Smooth muscle cell of bladder (primary cell): ENCODE measurements around the gene MARK3. TPM values are rescaled to one million over a fixed set of nuclear protein-coding genes. Genes with fewer than 3 reads are reported as not detected.

Experiments
- total RNA-seq: library from RNA; depleted of rRNA; stranded (reverse); fragments of >200 nt; gene quantifications from 2 replicates; pipeline ENCODE4 v1.2.3, GENCODE V29; 2014

Gene MARK3
- total RNA-seq = 69.8 and 86.5 TPM in 2 replicates

GRCh38 chr14:103385152-103385928, at the start of gene MARK3:
Gene MARK3, plus strand, starts transcription at chr14:103385415. Its CDS starts 615 bp downstream, at chr14:103386030.

GRCh38 chr14:103522649-103523574, 137.7 kb downstream of the MARK3 start, which contains the start of gene CKB:
Gene CKB, minus strand, starts transcription at chr14:103522830. Its CDS starts 337 bp downstream, at chr14:103522493.

GRCh38 chr14:103528587-103529382, 143.6 kb downstream of the MARK3 start, which contains the start of gene TRMT61A:
Gene TRMT61A, plus strand, starts transcription at chr14:103529196. Its CDS starts 783 bp downstream, at chr14:103529979.

Other genes with a start within 250 kb of the MARK3 start
- gene EIF5, start 51.2 kb upstream of the MARK3 start, total RNA-seq = 182 and 195 TPM in 2 replicates
- 11.4 and 24.4 TPM in 2 replicates for gene CKB, start 137.4 kb downstream of the MARK3 start, total RNA-seq
- 5.1 and 7.3 TPM in 2 replicates for gene TRMT61A, start 143.8 kb downstream of the MARK3 start, total RNA-seq
- 25.2 and 30.4 TPM in 2 replicates for gene BAG5, start 177.2 kb downstream of the MARK3 start, total RNA-seq
- gene COA8, start 177.5 kb downstream of the MARK3 start, total RNA-seq = 17.1 and 17.6 TPM in 2 replicates
- 189 and 219 TPM in 2 replicates for gene KLC1, start 243.8 kb downstream of the MARK3 start, total RNA-seq